ENCODE measurements around the gene SHE. TPM values are rescaled to one million over a fixed set of nuclear protein-coding genes. Genes with fewer than 3 reads are reported as not detected.

The SHE gene
- total RNA-seq (not detected), total RNA-seq (0 to 0.75 (median 0.06) reads per million in 172 experiments)
- polyA plus RNA-seq (2013, experiment 1 of 2), result 0.13 TPM
- polyA plus RNA-seq (2013, experiment 2 of 2), result 0.39 TPM

GRCh38 chr1:154502066-154502743 lies at the start of gene SHE, which contains the start of gene TDRD10:
Gene SHE, minus strand, starts transcription at chr1:154502412. Its CDS starts 386 bp downstream, at chr1:154502026.
Gene TDRD10, plus strand, starts transcription at chr1:154502219. Its CDS starts 4,685 bp downstream, at chr1:154506904.
- Mint-ChIP-seq H3K9me3 (no peaks in the 10 kb centered on the region), H3K27ac (no peak within 1 kb of the TSS), H3K36me3 (ENCODE audit: low read depth) (no peaks in the 10 kb centered on the region), H3K4me1 (ENCODE audit: low read depth) (peaks cover 20% of the 10 kb centered on the region), H3K4me3 (peak within 1 kb of the TSS; percentile 30), H3K27me3 (peaks cover 69% of the 10 kb centered on the region)
- TF ChIP-seq CTCF (IDR thresholded peaks at IDR 0.05), result no peak
- Histone ChIP-seq H3K36me3 (ENCODE audit: insufficient read depth, low read length) (no peaks in the 10 kb centered on the region), H3K27ac (ENCODE audit: low read depth in 1 of 2, low read length in 2 of 2) (no peak within 1 kb of the TSS), H3K27me3 (ENCODE audit: control insufficient read depth in 1 of 2, insufficient read depth in 2 of 2, low read length in 2 of 2) (peaks cover 33 to 56% of the 10 kb centered on the region in 2 experiments), H3K4me3 (ENCODE audit: low read length) (no peak within 1 kb of the TSS), H3K9me3 (ENCODE audit: control insufficient read depth in 1 of 2, insufficient read depth in 1 of 2, low read length in 2 of 2) (peaks cover 4 to 16% of the 10 kb centered on the region in 2 experiments), H3K4me1 (ENCODE audit: insufficient read depth, low read length) (peaks cover 16% of the 10 kb centered on the region)
- ATAC-seq (ENCODE audit: poor library complexity) (peak; percentile 46), DNase-seq (peak in 3 of 14 experiments; percentile 12 to 38 (median 37))
- CTCF ChIA-PET, result no interaction called here
- intact Hi-C loops (cut with DNase I, micrococcal nuclease), result no loop called here
- POLR2A ChIA-PET, result no interaction called here

GRCh38 chr1:154551474-154551873 lies 49.3 kb upstream of the SHE start:
- H3K27ac Mint-ChIP-seq, result no peak overlapping the region
- intact Hi-C loops (cut with DNase I, micrococcal nuclease), result loop anchor here in 1 of 2 experiments (10.0 kb wide), 2 partner anchors 357 to 533 kb away; partner anchors contain the start of gene TPM3
- Histone ChIP-seq H3K4me1 (ENCODE audit: insufficient read depth, low read length) (peaks cover 20% of the 10 kb centered on the region), H3K27ac (ENCODE audit: low read depth in 1 of 2, low read length in 2 of 2) (no peak overlapping the region), H3K4me3 (ENCODE audit: low read length) (no peak overlapping the region), H3K27me3 (ENCODE audit: control insufficient read depth in 1 of 2, insufficient read depth in 2 of 2, low read length in 2 of 2) (no peaks in the 10 kb centered on the region), H3K9me3 (ENCODE audit: control insufficient read depth in 1 of 2, insufficient read depth in 1 of 2, low read length in 2 of 2) (no peaks in the 10 kb centered on the region), H3K36me3 (ENCODE audit: insufficient read depth, low read length) (peaks cover 74% of the 10 kb centered on the region)
- no peak overlapping the region for H3K4me3 Mint-ChIP-seq
- H3K4me1 Mint-ChIP-seq (ENCODE audit: low read depth), result peaks cover 20% of the 10 kb centered on the region
- no peaks in the 10 kb centered on the region for H3K9me3 Mint-ChIP-seq
- POLR2A ChIA-PET, result no interaction called here
- ATAC-seq (ENCODE audit: poor library complexity) (no peak), DNase-seq (no peak)
- peaks cover 83% of the 10 kb centered on the region for H3K36me3 Mint-ChIP-seq (ENCODE audit: low read depth)
- TF ChIP-seq CTCF (IDR thresholded peaks at IDR 0.05), result no peak
- CTCF ChIA-PET, result no interaction called here
- H3K27me3 Mint-ChIP-seq, result no peaks in the 10 kb centered on the region

- Histone ChIP-seq H3K4me3 (ENCODE audit: low read length) (no peak overlapping the region), H3K4me1 (ENCODE audit: insufficient read depth, low read length) (peaks cover 12% of the 10 kb centered on the region), H3K36me3 (ENCODE audit: insufficient read depth, low read length) (peaks cover 66% of the 10 kb centered on the region), H3K27me3 (ENCODE audit: control insufficient read depth in 1 of 2, insufficient read depth in 2 of 2, low read length in 2 of 2) (no peaks in the 10 kb centered on the region), H3K9me3 (ENCODE audit: control insufficient read depth in 1 of 2, insufficient read depth in 1 of 2, low read length in 2 of 2) (no peaks in the 10 kb centered on the region), H3K27ac (ENCODE audit: low read depth in 1 of 2, low read length in 2 of 2) (no peak overlapping the region)
- ATAC-seq (ENCODE audit: poor library complexity) (no peak), DNase-seq (no peak)
- Mint-ChIP-seq H3K36me3 (ENCODE audit: low read depth) (peaks cover 75% of the 10 kb centered on the region), H3K27ac (no peak overlapping the region), H3K9me3 (no peaks in the 10 kb centered on the region), H3K27me3 (no peaks in the 10 kb centered on the region), H3K4me3 (no peak overlapping the region), H3K4me1 (ENCODE audit: low read depth) (peaks cover 14% of the 10 kb centered on the region)
- intact Hi-C loops (cut with DNase I, micrococcal nuclease), result loop anchor here in 1 of 2 experiments (10.0 kb wide), 2 partner anchors 356 to 534 kb away; partner anchors contain the start of gene TPM3
- CTCF ChIA-PET, result interaction anchor here (0.5 to 6.0 kb wide), 2 partner anchors 62 to 70 kb away, joined by 4 to 43 read pairs; no protein-coding TSS in a partner anchor
- POLR2A ChIA-PET, result no interaction called here
- no peak for TF ChIP-seq CTCF (IDR thresholded peaks at IDR 0.05)
Observed at GRCh38 chr1:154550657-154551056, 48.4 kb upstream of the SHE start.
